Parathyroid adenoma (tissue), 2 donors: ENCODE measurements around the gene NECAP2.

Source experiments
- H2AFZ ChIP-seq: fragments of 300-600 bp; sonication (generic); one replicate; pipeline ENCODE4 v1.7.0; 2017; ENCODE audit warnings: antibody characterized with exemption, mild to moderate bottlenecking
- H3K27ac ChIP-seq: fragments of 300-600 bp; sonication (generic); one replicate; pipeline ENCODE4 v1.7.0; 2017
- H3K27me3 ChIP-seq: fragments of 300-600 bp; sonication (generic); one replicate; pipeline ENCODE4 v1.7.0; 2017; ENCODE audit warnings: low read length; ENCODE audit not compliant: control insufficient read depth, insufficient read depth
- H3K36me3 ChIP-seq: fragments of 300-600 bp; sonication (generic); one replicate; pipeline ENCODE4 v1.7.0; 2017; ENCODE audit warnings: low read length; ENCODE audit not compliant: control insufficient read depth, insufficient read depth
- H3K4me1 ChIP-seq: fragments of 300-600 bp; sonication (generic); one replicate; pipeline ENCODE4 v1.7.0; 2017; ENCODE audit warnings: control low read depth
- H3K4me2 ChIP-seq: fragments of 300-600 bp; sonication (generic); one replicate; pipeline ENCODE4 v1.7.0; 2017; ENCODE audit warnings: low read length
- H3K4me3 ChIP-seq: fragments of 300-600 bp; sonication (generic); one replicate; pipeline ENCODE4 v1.7.0; 2017; ENCODE audit warnings: low read depth, low read length
- H3K79me2 ChIP-seq: fragments of 300-600 bp; sonication (generic); one replicate; pipeline ENCODE4 v1.7.0; 2017; ENCODE audit warnings: control low read depth
- H3K9ac ChIP-seq: fragments of 300-600 bp; sonication (generic); one replicate; pipeline ENCODE4 v1.7.0; 2017; ENCODE audit warnings: mild to moderate bottlenecking
- H3K9me3 ChIP-seq: fragments of 300-600 bp; sonication (generic); one replicate; pipeline ENCODE4 v1.7.0; 2017; ENCODE audit warnings: low read length; ENCODE audit not compliant: control insufficient read depth
- TF ChIP-seq, protein P1 (sequence below): fragments of 300-600 bp; sonication (generic); IDR thresholded peaks from one replicate; pipeline ENCODE4 v1.7.0; 2017; ENCODE audit warnings: antibody characterized with exemption, mild to moderate bottlenecking
- donor health status: primary hyperparathyroidism.

NECAP2 gene

DNA sequence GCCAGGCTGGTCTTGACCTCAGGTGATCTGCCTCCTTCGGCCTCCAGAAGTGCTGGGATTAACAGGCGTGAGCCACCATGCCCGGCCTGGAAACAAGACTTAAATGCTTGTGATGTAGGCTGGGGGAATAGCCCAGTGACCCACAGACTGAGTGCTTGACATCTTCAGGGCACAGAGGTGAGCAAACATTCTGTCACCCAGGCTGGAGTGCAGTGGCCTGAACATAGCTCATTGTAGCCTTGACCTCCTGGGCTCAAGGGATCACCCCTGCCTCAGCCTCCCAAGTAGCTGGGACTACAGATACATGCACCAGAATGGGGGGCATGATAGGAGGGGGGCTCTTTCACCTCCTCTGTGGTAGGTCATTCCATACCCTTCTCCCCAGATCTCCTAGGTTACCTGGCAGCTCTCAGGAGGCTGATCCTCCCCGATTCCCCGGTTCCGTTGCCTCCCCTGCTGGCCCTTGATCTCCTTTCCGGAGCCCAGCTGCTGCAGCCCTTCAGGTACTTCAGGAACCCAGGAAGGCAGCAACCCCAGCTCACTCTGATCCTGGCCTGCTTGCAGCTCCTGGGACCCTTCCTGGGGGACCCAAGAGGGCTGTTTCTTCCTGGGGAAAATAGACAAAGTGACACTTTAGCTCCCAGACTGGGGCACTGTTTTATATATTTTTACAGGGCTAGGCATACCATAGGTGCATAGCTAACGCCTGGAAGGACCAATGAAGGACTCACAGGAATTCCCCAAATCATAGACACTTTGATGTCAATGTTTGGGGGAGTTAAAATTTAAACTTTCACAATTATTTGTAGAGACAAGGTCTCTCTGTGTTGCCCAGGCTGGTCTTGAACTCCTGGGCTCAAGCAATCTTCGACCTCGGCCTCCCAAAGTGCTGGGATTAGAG, 15.1 kb upstream of the NECAP2 start:
- H3K79me2 ChIP-seq = no peaks in the 10 kb centered on the region
- no peaks in the 10 kb centered on the region for H3K9me3 ChIP-seq
- no peaks in the 10 kb centered on the region for H3K4me1 ChIP-seq
- H3K9ac ChIP-seq = no peak overlapping the region
- no peak overlapping the region for H3K27ac ChIP-seq
- H3K4me2 ChIP-seq = no peak overlapping the region
- TF ChIP-seq, protein P1, sequence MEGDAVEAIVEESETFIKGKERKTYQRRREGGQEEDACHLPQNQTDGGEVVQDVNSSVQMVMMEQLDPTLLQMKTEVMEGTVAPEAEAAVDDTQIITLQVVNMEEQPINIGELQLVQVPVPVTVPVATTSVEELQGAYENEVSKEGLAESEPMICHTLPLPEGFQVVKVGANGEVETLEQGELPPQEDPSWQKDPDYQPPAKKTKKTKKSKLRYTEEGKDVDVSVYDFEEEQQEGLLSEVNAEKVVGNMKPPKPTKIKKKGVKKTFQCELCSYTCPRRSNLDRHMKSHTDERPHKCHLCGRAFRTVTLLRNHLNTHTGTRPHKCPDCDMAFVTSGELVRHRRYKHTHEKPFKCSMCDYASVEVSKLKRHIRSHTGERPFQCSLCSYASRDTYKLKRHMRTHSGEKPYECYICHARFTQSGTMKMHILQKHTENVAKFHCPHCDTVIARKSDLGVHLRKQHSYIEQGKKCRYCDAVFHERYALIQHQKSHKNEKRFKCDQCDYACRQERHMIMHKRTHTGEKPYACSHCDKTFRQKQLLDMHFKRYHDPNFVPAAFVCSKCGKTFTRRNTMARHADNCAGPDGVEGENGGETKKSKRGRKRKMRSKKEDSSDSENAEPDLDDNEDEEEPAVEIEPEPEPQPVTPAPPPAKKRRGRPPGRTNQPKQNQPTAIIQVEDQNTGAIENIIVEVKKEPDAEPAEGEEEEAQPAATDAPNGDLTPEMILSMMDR = no peak
- no peak overlapping the region for H2AFZ ChIP-seq
- no peaks in the 10 kb centered on the region for H3K27me3 ChIP-seq
- H3K4me3 ChIP-seq = no peak overlapping the region
- no peaks in the 10 kb centered on the region for H3K36me3 ChIP-seq

- Histone ChIP-seq H3K4me1 (no peaks in the 10 kb centered on the region), H3K36me3 (no peaks in the 10 kb centered on the region), H3K4me3 (no peak overlapping the region), H3K27me3 (no peaks in the 10 kb centered on the region), H2AFZ (no peak overlapping the region), H3K79me2 (no peaks in the 10 kb centered on the region), H3K9me3 (no peaks in the 10 kb centered on the region), H3K27ac (no peak overlapping the region), H3K4me2 (no peak overlapping the region), H3K9ac (no peak overlapping the region)
- TF ChIP-seq, protein P1 = no peak
Observed at GRCh38 chr1:16430606-16431005, 9.9 kb upstream of the NECAP2 start.

DNA sequence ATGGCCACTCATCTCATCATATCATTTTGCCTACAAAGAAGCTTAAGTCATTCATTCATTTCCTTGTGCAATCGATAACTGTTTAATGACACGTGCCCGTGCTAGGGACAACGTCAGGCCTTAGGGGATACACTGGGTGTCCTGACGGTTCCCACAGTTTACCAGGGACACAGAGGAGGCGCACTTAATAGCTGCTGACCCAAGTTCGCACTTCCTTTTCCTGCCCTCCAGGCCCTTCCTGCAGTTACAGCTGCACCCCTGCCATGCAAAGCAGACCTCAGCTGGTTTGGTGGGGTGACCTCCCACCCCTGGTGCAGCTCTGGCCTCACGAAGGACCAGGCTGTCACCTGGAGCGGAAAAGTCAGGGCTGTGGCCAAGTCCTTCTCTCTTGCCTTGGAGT, 7.5 kb upstream of the NECAP2 start:
- no peak overlapping the region for H2AFZ ChIP-seq
- H3K4me3 ChIP-seq = no peak overlapping the region
- H3K27me3 ChIP-seq = no peaks in the 10 kb centered on the region
- no peaks in the 10 kb centered on the region for H3K9me3 ChIP-seq
- no peak overlapping the region for H3K9ac ChIP-seq
- TF ChIP-seq, protein P1 = no peak
- H3K79me2 ChIP-seq = no peaks in the 10 kb centered on the region
- H3K4me2 ChIP-seq = no peak overlapping the region
- no peaks in the 10 kb centered on the region for H3K4me1 ChIP-seq
- H3K27ac ChIP-seq = no peak overlapping the region
- no peaks in the 10 kb centered on the region for H3K36me3 ChIP-seq

DNA sequence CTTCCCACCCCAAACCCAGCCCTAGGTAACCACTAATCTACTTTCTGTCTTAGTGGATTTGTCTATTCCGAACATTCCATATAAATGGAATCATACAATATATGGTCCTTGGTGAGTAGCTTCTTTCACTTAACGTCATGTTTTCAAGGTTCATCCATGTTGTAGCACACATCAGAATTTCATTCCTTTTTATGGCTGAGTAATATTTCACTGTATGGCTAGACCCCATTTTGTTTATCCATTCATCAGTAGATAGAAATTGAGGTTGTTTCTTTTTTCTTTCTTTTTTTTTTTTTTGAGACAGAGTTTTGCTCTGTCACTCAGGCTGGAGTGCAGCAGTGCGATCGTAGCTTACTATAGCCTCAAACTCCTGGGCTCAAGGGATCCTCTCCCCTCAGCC, 6.5 kb upstream of the NECAP2 start:
- no peaks in the 10 kb centered on the region for H3K27me3 ChIP-seq

More for the DNA sequence above, 6.5 kb upstream of the NECAP2 start:
- Histone ChIP-seq H3K27ac (no peak overlapping the region), H3K4me2 (no peak overlapping the region), H3K9me3 (no peaks in the 10 kb centered on the region), H3K9ac (no peak overlapping the region), H3K4me1 (no peaks in the 10 kb centered on the region), H3K79me2 (no peaks in the 10 kb centered on the region), H3K36me3 (no peaks in the 10 kb centered on the region), H2AFZ (no peak overlapping the region), H3K4me3 (no peak overlapping the region)
- TF ChIP-seq, protein P1 = no peak
